MCF 10A (cell line): Measurements from ENCODE around the gene BAZ1A. TPM values are rescaled to one million over a fixed set of nuclear protein-coding genes. Genes with fewer than 3 reads are reported as not detected.

Experiments used
- BruUV-seq: library from RNA; stranded (reverse); fragments of 400-500 nt; replicated peaks from 2 replicates; lab custom pipeline; 2021; lab: Mats Ljungman, UMichigan
- CTCF ChIA-PET: fragments of 300-600 bp; sonication (Branson Sonifier 250); formaldehyde crosslinking; extraction: SDS; loops from one replicate; lab custom pipeline; 2021; ENCODE audit warnings: antibody characterized with exemption, inconsistent platforms; lab: Yijun Ruan, JAX
- POLR2A ChIA-PET: fragments of 300-600, 350-650 bp; sonication (Branson Sonifier 250); formaldehyde crosslinking; extraction: SDS; loops from one replicate; lab custom pipeline; 2020; ENCODE audit warnings: antibody characterized with exemption, inconsistent platforms; lab: Yijun Ruan, JAX
- DNase-seq: peaks from one replicate; pipeline ENCODE4 v3.0.0-alpha.2; 2018; ENCODE audit not compliant: unreplicated experiment
- H3K27ac Mint-ChIP-seq: one replicate; pipeline ENCODE4 v1.8.0; 2022; ENCODE audit warnings: mild to moderate bottlenecking, low read depth, mixed read lengths; ENCODE audit not compliant: unreplicated experiment
- H3K27me3 Mint-ChIP-seq: one replicate; pipeline ENCODE4 v1.8.0; 2022; ENCODE audit warnings: mixed read lengths; ENCODE audit not compliant: insufficient read depth, unreplicated experiment
- H3K36me3 Mint-ChIP-seq: one replicate; pipeline ENCODE4 v1.8.0; 2022; ENCODE audit warnings: mild to moderate bottlenecking, moderate library complexity, mixed read lengths; ENCODE audit not compliant: insufficient read depth, unreplicated experiment
- H3K4me1 Mint-ChIP-seq: one replicate; pipeline ENCODE4 v1.8.0; 2022; ENCODE audit warnings: mixed read lengths; ENCODE audit not compliant: insufficient read depth, unreplicated experiment
- H3K4me3 Mint-ChIP-seq: one replicate; pipeline ENCODE4 v1.8.0; 2022; ENCODE audit warnings: mild to moderate bottlenecking, moderate library complexity, mixed read lengths; ENCODE audit not compliant: unreplicated experiment
- H3K9me3 Mint-ChIP-seq: one replicate; pipeline ENCODE4 v1.8.0; 2022; ENCODE audit warnings: mixed read lengths; ENCODE audit not compliant: unreplicated experiment
- CTCF ChIP-seq: fragments of 200-600 bp; IDR thresholded peaks from one replicate; pipeline ENCODE4 v1.8.0; 2022; ENCODE audit warnings: antibody characterized with exemption, mild to moderate bottlenecking; ENCODE audit not compliant: unreplicated experiment
- intact Hi-C: fragments of 100-400 bp; cut with micrococcal nuclease; formaldehyde crosslinking; loops from 2 replicates; pipeline ENCODE4 v1.14.1; 2022
- total RNA-seq: library from RNA; stranded (reverse); gene quantifications from 2 replicates; pipeline ENCODE4 v1.2.3, GENCODE V29; 2022

BAZ1A gene
- total RNA-seq, 1 experiment from 2014 or later = 44.6 TPM

- no peak overlapping the region for H3K27ac Mint-ChIP-seq
- intact Hi-C loops = no loop called here
- TF ChIP-seq CTCF = no peak
- CTCF ChIA-PET = interaction anchor here (0.6 to 3.3 kb wide), 8 partner anchors 9 to 689 kb away, joined by 3 to 31 read pairs (median 4); no protein-coding TSS in a partner anchor
- no peaks in the 10 kb centered on the region for H3K36me3 Mint-ChIP-seq
- POLR2A ChIA-PET = interaction anchor here (0.8 kb wide), 1 partner anchor 16 kb away, joined by 4 read pairs; no protein-coding TSS in a partner anchor
- no peaks in the 10 kb centered on the region for H3K27me3 Mint-ChIP-seq
- no TSS peak for BruUV-seq
- H3K4me1 Mint-ChIP-seq = no peaks in the 10 kb centered on the region
- H3K9me3 Mint-ChIP-seq = peaks cover 6% of the 10 kb centered on the region
- no peak for DNase-seq
- no peak overlapping the region for H3K4me3 Mint-ChIP-seq
Measured at GRCh38 chr14:34733245-34733644, 141.9 kb downstream of the BAZ1A start.

GRCh38 chr14:34732802-34733201 is 142.4 kb downstream of the BAZ1A start:
- TF ChIP-seq CTCF = no peak
- no TSS peak for BruUV-seq
- H3K36me3 Mint-ChIP-seq = no peaks in the 10 kb centered on the region
- H3K4me1 Mint-ChIP-seq = no peaks in the 10 kb centered on the region
- peaks cover 6% of the 10 kb centered on the region for H3K9me3 Mint-ChIP-seq
- DNase-seq = no peak
- no peaks in the 10 kb centered on the region for H3K27me3 Mint-ChIP-seq
- H3K27ac Mint-ChIP-seq = no peak overlapping the region
- intact Hi-C loops = no loop called here
- CTCF ChIA-PET = interaction anchor here (0.6 to 3.3 kb wide), 7 partner anchors 9 to 689 kb away, joined by 3 to 31 read pairs (median 3); no protein-coding TSS in a partner anchor
- H3K4me3 Mint-ChIP-seq = no peak overlapping the region
- POLR2A ChIA-PET = interaction anchor here (0.8 kb wide), 1 partner anchor 17 kb away, joined by 4 read pairs; no protein-coding TSS in a partner anchor

- POLR2A ChIA-PET = interaction anchor here (1.4 to 1.5 kb wide), 2 partner anchors 23 to 94 kb away, joined by 4 to 6 read pairs; partner anchors contain the start of gene SNX6
Measured at GRCh38 chr14:34723867-34724266, 151.3 kb downstream of the BAZ1A start.

More at GRCh38 chr14:34723867-34724266, 151.3 kb downstream of the BAZ1A start:
- H3K4me1 Mint-ChIP-seq = peaks cover 10% of the 10 kb centered on the region
- no peak for DNase-seq
- intact Hi-C loops = loop anchor here (1.0 kb wide), 1 partner anchor 52 kb away; no protein-coding TSS in a partner anchor
- no TSS peak for BruUV-seq
- no peak overlapping the region for H3K27ac Mint-ChIP-seq
- CTCF ChIA-PET = interaction anchor here (0.7 to 5.4 kb wide), 12 partner anchors 10 to 100 kb away, joined by 3 to 126 read pairs (median 8); no protein-coding TSS in a partner anchor
- H3K4me3 Mint-ChIP-seq = no peak overlapping the region
- no peaks in the 10 kb centered on the region for H3K9me3 Mint-ChIP-seq
- no peaks in the 10 kb centered on the region for H3K36me3 Mint-ChIP-seq
- no peak for TF ChIP-seq CTCF
- H3K27me3 Mint-ChIP-seq = no peaks in the 10 kb centered on the region
